IMR-90 (cell line): ENCODE results near the gene PRKAG1. TPM values are rescaled to one million over a fixed set of nuclear protein-coding genes. Genes with fewer than 3 reads are reported as not detected.

Experiments used
- ATAC-seq: fragments of 200-7000 bp; cut with Tn5 transposase; 2 replicates; pipeline ENCODE4 v1.9.1; 2020; ENCODE audit warnings: low read depth, mild to moderate bottlenecking, moderate library complexity
- BruUV-seq: library from RNA; stranded (reverse); fragments of 400-500 nt; replicated peaks from 2 replicates; lab custom pipeline; 2021; lab: Mats Ljungman, UMichigan
- CTCF ChIA-PET: fragments of 300-600 bp; formaldehyde crosslinking; extraction: SDS; loops from one replicate; lab custom pipeline; 2021; ENCODE audit warnings: antibody characterized with exemption; lab: Yijun Ruan, JAX
- POLR2A ChIA-PET: fragments of 300-600 bp; sonication (Branson Sonifier 250); formaldehyde crosslinking; loops from one replicate; lab custom pipeline; 2022; ENCODE audit warnings: antibody characterized with exemption; ENCODE audit not compliant: unreplicated experiment; lab: Charles Lee
- DNase-seq: peaks from one replicate; pipeline ENCODE4 v3.0.0; 2013
- H2AFZ ChIP-seq: replicated peaks from 2 replicates; pipeline ENCODE3; 2013; ENCODE audit warnings: low read length, mild to moderate bottlenecking; ENCODE audit not compliant: poor library complexity
- H2AK5ac ChIP-seq: 2 replicates; pipeline ENCODE4 v1.6.1; 2013; ENCODE audit warnings: low read depth, low read length, inconsistent platforms
- H2AK9ac ChIP-seq: replicated peaks from 2 replicates; pipeline ENCODE3; 2013; ENCODE audit warnings: mild to moderate bottlenecking, low read depth, low read length, moderate library complexity; ENCODE audit not compliant: poor library complexity
- H2BK120ac ChIP-seq: 2 replicates; pipeline ENCODE4 v1.6.1; 2013; ENCODE audit warnings: low read depth, low read length, inconsistent platforms
- H2BK15ac ChIP-seq: 3 replicates; pipeline ENCODE4 v1.6.1; 2013; ENCODE audit warnings: low read depth, low read length, inconsistent platforms
- H2BK20ac ChIP-seq: 2 replicates; pipeline ENCODE4 v1.6.1; 2013; ENCODE audit warnings: low read depth, mild to moderate bottlenecking, inconsistent platforms, low read length, moderate library complexity
- H2BK5ac ChIP-seq: 2 replicates; pipeline ENCODE4 v1.6.1; 2013; ENCODE audit warnings: mild to moderate bottlenecking, low read depth, low read length, inconsistent platforms; ENCODE audit not compliant: poor library complexity, severe bottlenecking
- H3K14ac ChIP-seq: replicated peaks from 2 replicates; pipeline ENCODE4 v1.6.1; 2013; ENCODE audit warnings: low read depth, low read length, inconsistent platforms
- H3K18ac ChIP-seq: 2 replicates; pipeline ENCODE4 v1.6.1; 2013; ENCODE audit warnings: low read depth, low read length, control low read depth
- H3K23ac ChIP-seq: 2 replicates; pipeline ENCODE4 v1.6.1; 2013; ENCODE audit warnings: low read depth, low read length, inconsistent platforms
- H3K27ac ChIP-seq: 2 replicates; pipeline ENCODE4 v1.5.1; 2013; ENCODE audit warnings: mild to moderate bottlenecking, control low read depth, low read length; ENCODE audit not compliant: insufficient read depth
- H3K27me3 ChIP-seq: 2 replicates; pipeline ENCODE4 v1.6.1; 2013; ENCODE audit warnings: low read length; ENCODE audit not compliant: control insufficient read depth, insufficient read depth
- H3K36me3 ChIP-seq: 2 replicates; pipeline ENCODE4 v1.6.1; 2013; ENCODE audit warnings: low read length, mixed read lengths; ENCODE audit not compliant: control insufficient read depth, insufficient read depth
- H3K4ac ChIP-seq: 2 replicates; pipeline ENCODE4 v1.6.1; 2013; ENCODE audit warnings: low read depth, low read length, inconsistent platforms
- H3K4me1 ChIP-seq: 2 replicates; pipeline ENCODE4 v1.6.1; 2013; ENCODE audit warnings: low read length, mixed read lengths; ENCODE audit not compliant: control insufficient read depth, insufficient read depth
- H3K4me2 ChIP-seq: 2 replicates; pipeline ENCODE4 v1.6.1; 2013; ENCODE audit warnings: low read depth, mild to moderate bottlenecking, control low read depth, low read length, moderate library complexity
- H3K4me3 ChIP-seq: 2 replicates; pipeline ENCODE4 v1.5.1; 2013; ENCODE audit warnings: low read depth, mild to moderate bottlenecking, control low read depth, low read length, moderate library complexity; ENCODE audit not compliant: insufficient read depth
- H3K56ac ChIP-seq: 2 replicates; pipeline ENCODE4 v1.6.1; 2013; ENCODE audit warnings: low read length, inconsistent platforms; ENCODE audit not compliant: insufficient read depth; ENCODE audit errors: extremely low read depth
- H3K79me1 ChIP-seq, 2 experiments: 2 replicates each; pipeline ENCODE4 v1.6.1; 2013; ENCODE audit warnings: low read length in 2 of 2, inconsistent platforms in 1 of 2, low read depth in 1 of 2
- H3K9ac ChIP-seq: 2 replicates; pipeline ENCODE4 v1.6.1; 2013; ENCODE audit warnings: low read depth, low read length, control low read depth
- H3K9me1 ChIP-seq: 2 replicates; pipeline ENCODE4 v1.6.1; 2013; ENCODE audit warnings: low read length, inconsistent platforms; ENCODE audit not compliant: insufficient read depth
- H3K9me3 ChIP-seq: 2 replicates; pipeline ENCODE4 v1.6.1; 2013; ENCODE audit warnings: low read length; ENCODE audit not compliant: control insufficient read depth, insufficient read depth
- H4K20me1 ChIP-seq: 2 replicates; pipeline ENCODE4 v1.6.1; 2013; ENCODE audit warnings: low read length, inconsistent platforms; ENCODE audit not compliant: insufficient read depth
- H4K5ac ChIP-seq: 2 replicates; pipeline ENCODE4 v1.6.1; 2013; ENCODE audit warnings: mild to moderate bottlenecking, low read depth, low read length, control low read depth
- H4K8ac ChIP-seq, 2 experiments: 2 replicates each; pipeline ENCODE4 v1.6.1; 2013; ENCODE audit warnings: low read depth in 2 of 2, low read length in 2 of 2, control low read depth in 1 of 2, inconsistent platforms in 1 of 2
- H4K91ac ChIP-seq: 2 replicates; pipeline ENCODE4 v1.6.1; 2013; ENCODE audit warnings: low read depth, low read length, inconsistent platforms; ENCODE audit not compliant: insufficient read depth
- CTCF ChIP-seq: conservative IDR thresholded peaks from 2 replicates; pipeline ENCODE4 v1.5.1; 2012; ENCODE audit warnings: mild to moderate bottlenecking, low read depth, low read length, improper control_type of control experiment
- MAFK ChIP-seq: IDR thresholded peaks from 2 replicates; pipeline ENCODE4 v1.6.1; 2012; ENCODE audit warnings: low read depth, low read length, improper control_type of control experiment
- POLR2A ChIP-seq: IDR thresholded peaks from 2 replicates; pipeline ENCODE4 v1.6.1; 2012; ENCODE audit warnings: mild to moderate bottlenecking, low read depth, low read length
- RAD21 ChIP-seq: IDR thresholded peaks from 2 replicates; pipeline ENCODE4 v1.6.1; 2012; ENCODE audit warnings: low read length, improper control_type of control experiment
- RFX5 ChIP-seq: IDR thresholded peaks from 2 replicates; pipeline ENCODE4 v1.8.0; 2012; ENCODE audit warnings: low read depth, mild to moderate bottlenecking, low read length, moderate library complexity
- SMC3 ChIP-seq: fragments of 150-350 bp; IDR thresholded peaks from 2 replicates; pipeline ENCODE4 v1.6.1; 2016; ENCODE audit warnings: low read depth, mild to moderate bottlenecking, antibody characterized with exemption, low read length, moderate library complexity
- WGBS, 2 experiments: methylation state at CpG; one replicate each; pipeline versions ENCODE4 v1.1.5 to v1.1.7; 2013; ENCODE audit warnings: missing lambda C conversion rate in 2 of 2; ENCODE audit not compliant: insufficient read length in 1 of 2; ENCODE audit errors: extremely low coverage in 2 of 2; 5-methylcytosine and 5-hydroxymethylcytosine counted together
- dilution Hi-C: fragments of 300-500 bp; cut with HindIII; formaldehyde crosslinking; loops from one replicate; pipeline ENCODE4 v1.14.3; 2018; ENCODE audit warnings: low sequenced_read_pairs; ENCODE audit not compliant: unreplicated experiment
- in situ Hi-C: fragments of 300-500 bp; cut with MboI; formaldehyde crosslinking; loops from 3 replicates; pipeline ENCODE4 v1.14.3; 2019; ENCODE audit warnings: low sequenced_read_pairs, inconsistent platforms, mixed read lengths
- intact Hi-C: fragments of 100-400 bp; cut with micrococcal nuclease; formaldehyde crosslinking; loops from 2 replicates; pipeline ENCODE4 v1.10.0; 2022
- polyA plus RNA-seq, 3 experiments: library from polyadenylated mRNA; depleted of rRNA; stranded (reverse); fragments of >200 nt; gene quantifications; 2 replicates each; pipeline ENCODE4 v1.2.3, GENCODE V29; 2012; ENCODE audit warnings: low replicate concordance in 1 of 3
- total RNA-seq: library from RNA; depleted of rRNA; stranded (reverse); fragments of >200 nt; gene quantifications from 2 replicates; pipeline ENCODE4 v1.2.3, GENCODE V29; 2012

The PRKAG1 gene
- total and polyA plus RNA-seq, 2 of the 4 experiments (the other 2 are of a cell fraction) = 81.1 to 106 TPM

- Histone ChIP-seq H2BK15ac (no peak overlapping the region), H4K91ac (no peak overlapping the region), H2AK5ac (no peak overlapping the region), H4K5ac (no peak overlapping the region), H3K9me1 (peaks cover 7% of the 10 kb centered on the region), H2BK5ac (no peak overlapping the region), H3K27me3 (no peaks in the 10 kb centered on the region), H3K4ac (no peak overlapping the region; the same call in 1 of the 2 replicates), H3K79me1 (peaks cover 32 to 55% of the 10 kb centered on the region in 2 experiments), H3K14ac (no peak overlapping the region), H3K4me3 (no peak overlapping the region), H3K4me1 (peaks cover 2% of the 10 kb centered on the region), H3K9ac (no peak overlapping the region), H2AFZ (no peak overlapping the region), H3K23ac (0 out of 2 replicates have a peak overlapping the region, but pooled peaks have one; percentile 52), H3K4me2 (no peak overlapping the region), H3K9me3 (no peaks in the 10 kb centered on the region), H2BK120ac (no peak overlapping the region), H3K27ac (no peak overlapping the region), H3K18ac (no peak overlapping the region), H4K20me1 (peaks cover 8% of the 10 kb centered on the region; the same call in 1 of the 2 replicates), H3K56ac (no peak overlapping the region), H3K36me3 (peaks cover 14% of the 10 kb centered on the region), H4K8ac (no peak overlapping the region), H2AK9ac (peak overlapping the region; percentile 58), H2BK20ac (no peak overlapping the region; the same call in 1 of the 2 replicates)
- DNase-seq (peak; percentile 55), ATAC-seq (peak; percentile 2; the same call in 1 of the 2 replicates)
- WGBS, 2 experiments = 40% methylated on average over 1 of the region's 1 CpG; no CpG with 5 or more reads in 1 of the 2 experiments
- intact Hi-C loops = no loop called here
- TF ChIP-seq CTCF = peak; percentile 42
- peak; percentile 41 for TF ChIP-seq RAD21
- no peak for TF ChIP-seq POLR2A
- TF ChIP-seq MAFK = no peak
- no peak for TF ChIP-seq RFX5
- peak; percentile 19; the same call in 1 of the 2 replicates for TF ChIP-seq SMC3
- dilution Hi-C loops = no loop called here
- POLR2A ChIA-PET = no interaction called here
- CTCF ChIA-PET = interaction anchor here (0.6 to 1.4 kb wide), 3 partner anchors 14 to 27 kb away, joined by 3 read pairs; no protein-coding TSS in a partner anchor
- no TSS peak for BruUV-seq
- in situ Hi-C loops = no loop called here
Observed at GRCh38 chr12:49014547-49014946, 4.0 kb downstream of the PRKAG1 start.
